Measurements from ENCODE around the gene CR1. TPM values are rescaled to one million over a fixed set of nuclear protein-coding genes. Genes with fewer than 3 reads are reported as not detected.
"Not testable (repeated sequence)": the region's sequence is repeated elsewhere in the genome, so short reads cannot be mapped to it uniquely, and the experiment has no call there.

The CR1 gene
- total RNA-seq, 2 experiments from 2014 or later: 0.18 TPM; not detected in 1

- ATAC-seq (peak; percentile 45), DNase-seq (no peak)
- CTCF ChIA-PET: interaction anchor here (0.8 to 2.7 kb wide), 11 partner anchors 42 to 384 kb away, joined by 3 to 18 read pairs (median 5); no protein-coding TSS in a partner anchor
- H3K4me1 Mint-ChIP-seq: peaks cover 2% of the 10 kb centered on the region
- H3K27ac Mint-ChIP-seq: no peak overlapping the region
- peaks cover 36% of the 10 kb centered on the region for H3K27me3 Mint-ChIP-seq
- H3K4me3 Mint-ChIP-seq: no peak overlapping the region
- no peaks in the 10 kb centered on the region for H3K36me3 Mint-ChIP-seq
- no peaks in the 10 kb centered on the region for H3K9me3 Mint-ChIP-seq (ENCODE audit: low read depth)
Measured at GRCh38 chr1:207578796-207579435, 83.0 kb downstream of the CR1 start.

- ATAC-seq (peak; percentile 95), DNase-seq (peak; percentile 68)
- Mint-ChIP-seq H3K4me3 (no peak overlapping the region), H3K36me3 (no peaks in the 10 kb centered on the region), H3K9me3 (ENCODE audit: low read depth) (no peaks in the 10 kb centered on the region), H3K27ac (no peak overlapping the region), H3K4me1 (peaks cover 2% of the 10 kb centered on the region), H3K27me3 (peaks cover 32% of the 10 kb centered on the region)
- CTCF ChIA-PET: interaction anchor here (0.8 to 2.7 kb wide), 11 partner anchors 41 to 384 kb away, joined by 3 to 18 read pairs (median 5); no protein-coding TSS in a partner anchor
Measured at GRCh38 chr1:207579436-207579799, 83.5 kb downstream of the CR1 start.

GRCh38 chr1:207581496-207582153 is 85.7 kb downstream of the CR1 start:
- ATAC-seq: no peak
- no peak overlapping the region for H3K27ac Mint-ChIP-seq
- peaks cover 21% of the 10 kb centered on the region for H3K27me3 Mint-ChIP-seq
- no peaks in the 10 kb centered on the region for H3K36me3 Mint-ChIP-seq
- DNase-seq: no peak
- no peak overlapping the region for H3K4me3 Mint-ChIP-seq
- H3K9me3 Mint-ChIP-seq (ENCODE audit: low read depth): no peaks in the 10 kb centered on the region
- H3K4me1 Mint-ChIP-seq: peaks cover 2% of the 10 kb centered on the region
- CTCF ChIA-PET: interaction anchor here (1.3 kb wide), 1 partner anchor 117 kb away, joined by 3 read pairs; no protein-coding TSS in a partner anchor

GRCh38 chr1:207589506-207589905 is 93.5 kb downstream of the CR1 start:
- H3K4me1 Mint-ChIP-seq; H3K4me3 Mint-ChIP-seq; H3K36me3 Mint-ChIP-seq; DNase-seq; H3K9me3 Mint-ChIP-seq (ENCODE audit: low read depth); ATAC-seq; H3K27ac Mint-ChIP-seq: not testable (repeated sequence)
- H3K27me3 Mint-ChIP-seq: peaks cover 38% of the 10 kb centered on the region
- CTCF ChIA-PET: interaction anchor here (0.8 kb wide), 1 partner anchor 31 kb away, joined by 3 read pairs; no protein-coding TSS in a partner anchor

- H3K27ac Mint-ChIP-seq; DNase-seq; H3K4me1 Mint-ChIP-seq; CTCF ChIA-PET; H3K4me3 Mint-ChIP-seq; ATAC-seq; H3K36me3 Mint-ChIP-seq; H3K9me3 Mint-ChIP-seq (ENCODE audit: low read depth): not testable (repeated sequence)
- H3K27me3 Mint-ChIP-seq: peaks cover 46% of the 10 kb centered on the region
Measured at GRCh38 chr1:207591205-207591604, 95.2 kb downstream of the CR1 start.

- H3K36me3 Mint-ChIP-seq; H3K4me3 Mint-ChIP-seq; H3K27ac Mint-ChIP-seq; CTCF ChIA-PET; H3K9me3 Mint-ChIP-seq (ENCODE audit: low read depth); DNase-seq; H3K4me1 Mint-ChIP-seq; ATAC-seq: not testable (repeated sequence)
- peaks cover 37% of the 10 kb centered on the region for H3K27me3 Mint-ChIP-seq
Measured at GRCh38 chr1:207594095-207594494, 98.1 kb downstream of the CR1 start.

- Mint-ChIP-seq H3K4me1 (no peaks in the 10 kb centered on the region), H3K9me3 (ENCODE audit: low read depth) (no peaks in the 10 kb centered on the region), H3K4me3 (no peak overlapping the region), H3K27me3 (peaks cover 35% of the 10 kb centered on the region), H3K27ac (no peak overlapping the region), H3K36me3 (no peaks in the 10 kb centered on the region)
- ATAC-seq (no peak), DNase-seq (no peak)
- CTCF ChIA-PET: interaction anchor here (0.8 to 1.4 kb wide), 3 partner anchors 16 to 359 kb away, joined by 3 to 4 read pairs (median 3); no protein-coding TSS in a partner anchor
Measured at GRCh38 chr1:207603777-207604176, 107.8 kb downstream of the CR1 start.

GRCh38 chr1:207605444-207606361 is 109.7 kb downstream of the CR1 start:
- Mint-ChIP-seq H3K4me3 (no peak overlapping the region), H3K4me1 (no peaks in the 10 kb centered on the region), H3K9me3 (ENCODE audit: low read depth) (no peaks in the 10 kb centered on the region), H3K36me3 (no peaks in the 10 kb centered on the region), H3K27me3 (peaks cover 27% of the 10 kb centered on the region), H3K27ac (no peak overlapping the region)
- DNase-seq: no peak
- CTCF ChIA-PET: interaction anchor here (1.2 kb wide), 1 partner anchor 14 kb away, joined by 3 read pairs; no protein-coding TSS in a partner anchor
- no peak for ATAC-seq

- H3K4me3 Mint-ChIP-seq: no peak overlapping the region
- peaks cover 27% of the 10 kb centered on the region for H3K27me3 Mint-ChIP-seq
- no peak overlapping the region for H3K27ac Mint-ChIP-seq
- ATAC-seq: no peak
- CTCF ChIA-PET: interaction anchor here (1.2 kb wide), 1 partner anchor 14 kb away, joined by 3 read pairs; no protein-coding TSS in a partner anchor
- DNase-seq: no peak
- H3K9me3 Mint-ChIP-seq (ENCODE audit: low read depth): no peaks in the 10 kb centered on the region
- no peaks in the 10 kb centered on the region for H3K4me1 Mint-ChIP-seq
- H3K36me3 Mint-ChIP-seq: no peaks in the 10 kb centered on the region
Measured at GRCh38 chr1:207606362-207606755, 110.4 kb downstream of the CR1 start.

- no peaks in the 10 kb centered on the region for H3K9me3 Mint-ChIP-seq (ENCODE audit: low read depth)
- H3K4me3 Mint-ChIP-seq: no peak overlapping the region
- ATAC-seq (no peak), DNase-seq (no peak)
- H3K27me3 Mint-ChIP-seq: peaks cover 5% of the 10 kb centered on the region
- H3K4me1 Mint-ChIP-seq: no peaks in the 10 kb centered on the region
- CTCF ChIA-PET: no interaction called here
- no peak overlapping the region for H3K27ac Mint-ChIP-seq
- no peaks in the 10 kb centered on the region for H3K36me3 Mint-ChIP-seq
Measured at GRCh38 chr1:207612762-207613161, 116.8 kb downstream of the CR1 start.

- Mint-ChIP-seq H3K27ac (no peak overlapping the region), H3K4me1 (no peaks in the 10 kb centered on the region), H3K9me3 (ENCODE audit: low read depth) (no peaks in the 10 kb centered on the region), H3K27me3 (peaks cover 2% of the 10 kb centered on the region), H3K36me3 (no peaks in the 10 kb centered on the region), H3K4me3 (no peak overlapping the region)
- ATAC-seq: peak; percentile 83
- CTCF ChIA-PET: interaction anchor here (0.7 to 2.4 kb wide), 15 partner anchors 9 to 345 kb away, joined by 3 to 8 read pairs (median 3); no protein-coding TSS in a partner anchor
- peak; percentile 42 for DNase-seq
Measured at GRCh38 chr1:207619871-207620542, 124.0 kb downstream of the CR1 start.

GRCh38 chr1:207620543-207620893 is 124.6 kb downstream of the CR1 start:
- Mint-ChIP-seq H3K9me3 (ENCODE audit: low read depth) (no peaks in the 10 kb centered on the region), H3K4me1 (no peaks in the 10 kb centered on the region), H3K36me3 (no peaks in the 10 kb centered on the region), H3K27me3 (peaks cover 2% of the 10 kb centered on the region), H3K27ac (no peak overlapping the region), H3K4me3 (no peak overlapping the region)
- ATAC-seq (no peak), DNase-seq (no peak)
- CTCF ChIA-PET: interaction anchor here (0.8 to 2.4 kb wide), 13 partner anchors 9 to 344 kb away, joined by 3 to 8 read pairs (median 3); no protein-coding TSS in a partner anchor
